AG10803 (cell line): ENCODE results near the gene KLHDC10.
A peak's percentile ranks its signal among the peaks of the same experiment; 100 is the strongest.

Experiments used
- DNase-seq: peaks from one replicate; pipeline ENCODE4 v3.0.0; 2010; ENCODE audit warnings: low read depth
- H3K4me3 ChIP-seq: 2 replicates; pipeline ENCODE4 v1.5.1; 2011; ENCODE audit warnings: mild to moderate bottlenecking, low read length, control low read depth
- CTCF ChIP-seq: conservative IDR thresholded peaks from 2 replicates; pipeline ENCODE4 v1.5.1; 2011; ENCODE audit warnings: mild to moderate bottlenecking, low read length, control low read depth, inconsistent platforms

KLHDC10 gene

GRCh38 chr7:130127404-130127803, 57.1 kb downstream of the KLHDC10 start:
- peak; percentile 9 for DNase-seq
- no peak overlapping the region for H3K4me3 ChIP-seq
- TF ChIP-seq CTCF, result no peak

- H3K4me3 ChIP-seq, result no peak overlapping the region
- no peak for TF ChIP-seq CTCF
- DNase-seq, result peak; percentile 42
These were observed 57.5 kb downstream of the KLHDC10 start for GRCh38 chr7:130127821-130128317.

- no peak overlapping the region for H3K4me3 ChIP-seq
- TF ChIP-seq CTCF, result no peak
- no peak for DNase-seq
These were observed 58.7 kb downstream of the KLHDC10 start for GRCh38 chr7:130129011-130129411.

- no peak for TF ChIP-seq CTCF
- no peak for DNase-seq
- H3K4me3 ChIP-seq, result no peak overlapping the region
These were observed 61.0 kb downstream of the KLHDC10 start for GRCh38 chr7:130131191-130131834.

GRCh38 chr7:130131964-130132875, 61.9 kb downstream of the KLHDC10 start:
- TF ChIP-seq CTCF, result no peak
- DNase-seq, result no peak
- no peak overlapping the region for H3K4me3 ChIP-seq

GRCh38 chr7:130133029-130133782, 62.9 kb downstream of the KLHDC10 start:
- H3K4me3 ChIP-seq, result no peak overlapping the region
- DNase-seq, result no peak
- TF ChIP-seq CTCF, result no peak
